SIG-M5 treated with dmso at 0.1 percent for 504 hours (cell line): ENCODE data around the gene SLC15A5.

Experiments used
- DNase-seq: peaks from one replicate; lab custom pipeline; 2025; ENCODE audit not compliant: unreplicated experiment; lab: John Stamatoyannopoulos, UW

SLC15A5 gene, protein sequence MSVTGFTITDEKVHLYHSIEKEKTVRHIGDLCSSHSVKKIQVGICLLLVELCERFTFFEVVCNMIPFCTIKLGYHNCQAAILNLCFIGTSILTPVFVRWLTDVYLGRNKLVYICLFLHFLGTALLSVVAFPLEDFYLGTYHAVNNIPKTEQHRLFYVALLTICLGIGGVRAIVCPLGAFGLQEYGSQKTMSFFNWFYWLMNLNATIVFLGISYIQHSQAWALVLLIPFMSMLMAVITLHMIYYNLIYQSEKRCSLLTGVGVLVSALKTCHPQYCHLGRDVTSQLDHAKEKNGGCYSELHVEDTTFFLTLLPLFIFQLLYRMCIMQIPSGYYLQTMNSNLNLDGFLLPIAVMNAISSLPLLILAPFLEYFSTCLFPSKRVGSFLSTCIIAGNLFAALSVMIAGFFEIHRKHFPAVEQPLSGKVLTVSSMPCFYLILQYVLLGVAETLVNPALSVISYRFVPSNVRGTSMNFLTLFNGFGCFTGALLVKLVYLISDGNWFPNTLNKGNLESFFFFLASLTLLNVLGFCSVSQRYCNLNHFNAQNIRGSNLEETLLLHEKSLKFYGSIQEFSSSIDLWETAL

DNA sequence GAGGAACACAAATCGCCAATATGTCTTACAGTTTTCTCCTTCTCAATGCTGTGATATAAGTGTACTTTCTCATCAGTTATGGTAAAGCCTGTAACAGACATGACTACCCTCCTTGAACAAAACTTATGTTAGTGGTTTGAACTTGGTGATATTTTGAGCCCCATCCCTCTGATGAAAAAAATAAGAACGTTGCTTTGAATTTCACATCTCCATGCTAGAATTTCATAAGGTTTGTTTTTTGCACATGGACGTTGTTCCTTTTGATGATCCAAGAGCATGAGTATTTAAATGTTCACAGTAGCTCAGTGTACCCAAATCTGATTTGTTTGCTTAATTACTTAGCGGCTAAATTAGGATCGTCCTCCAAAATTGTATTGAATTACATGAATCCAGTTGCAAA lies at the start of gene SLC15A5:
Gene SLC15A5, minus strand, starts transcription at position 101 of the 400 bp plus-strand sequence. Its CDS starts 0 bp downstream, at position 101.
- DNase-seq = no peak

DNA sequence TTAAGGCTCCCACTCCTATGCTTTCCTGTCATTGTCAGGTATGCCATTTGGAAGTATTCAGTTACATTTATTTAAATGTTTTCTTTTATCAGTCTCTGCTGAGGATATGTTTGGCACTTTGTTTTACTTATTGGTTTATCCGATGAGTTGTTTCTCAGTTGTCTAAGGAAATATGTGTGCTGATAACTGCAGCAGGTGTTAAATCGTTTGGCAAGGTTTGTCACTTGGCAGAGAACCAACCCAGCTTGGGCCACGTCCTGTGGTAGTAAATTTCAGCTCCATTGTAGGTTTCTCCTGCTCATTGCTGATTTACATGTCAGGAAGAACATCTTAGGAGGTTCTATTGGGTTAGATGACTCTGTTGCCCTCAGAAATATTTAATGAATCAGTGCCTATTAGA lies 47.9 kb upstream of the SLC15A5 start:
- DNase-seq = no peak

DNA sequence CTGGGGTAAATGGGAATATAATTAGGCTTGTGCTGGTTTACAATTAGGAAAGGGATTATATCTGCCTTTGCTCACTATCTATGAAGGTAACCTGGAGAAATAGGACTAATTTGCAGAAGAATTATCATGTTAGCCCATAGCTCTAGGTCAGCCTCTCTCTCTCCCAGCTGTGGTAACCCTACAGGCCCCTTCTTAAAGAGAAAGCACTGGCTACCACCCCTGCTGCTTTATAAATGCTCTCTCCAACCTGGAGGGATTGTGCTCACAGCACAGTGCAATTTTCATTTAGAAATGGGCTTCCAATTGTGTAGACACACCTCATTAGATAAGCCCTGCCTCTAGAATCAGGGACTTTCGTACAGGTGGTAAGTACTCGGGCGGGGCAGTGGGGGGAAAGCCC lies 47.3 kb upstream of the SLC15A5 start:
- no peak for DNase-seq

DNA sequence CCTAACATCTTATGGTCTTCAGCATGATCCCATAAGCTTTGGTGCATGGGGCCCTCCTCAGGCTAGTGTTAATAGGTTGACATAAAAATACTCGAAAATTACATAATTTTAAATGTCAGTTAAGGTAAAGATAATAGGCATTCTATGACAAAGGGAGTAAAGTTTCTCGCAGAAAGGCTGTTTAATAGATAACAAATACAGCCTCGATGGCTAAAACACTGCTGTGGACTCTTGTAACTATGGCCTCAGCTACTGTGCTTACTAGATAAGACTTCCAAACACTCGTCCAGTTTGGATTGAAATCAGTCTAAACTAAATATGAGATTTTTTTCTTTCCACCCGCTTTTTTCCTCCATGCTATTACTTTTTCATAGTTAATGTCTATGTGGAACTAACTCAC lies 46.8 kb upstream of the SLC15A5 start:
- no peak for DNase-seq

DNA sequence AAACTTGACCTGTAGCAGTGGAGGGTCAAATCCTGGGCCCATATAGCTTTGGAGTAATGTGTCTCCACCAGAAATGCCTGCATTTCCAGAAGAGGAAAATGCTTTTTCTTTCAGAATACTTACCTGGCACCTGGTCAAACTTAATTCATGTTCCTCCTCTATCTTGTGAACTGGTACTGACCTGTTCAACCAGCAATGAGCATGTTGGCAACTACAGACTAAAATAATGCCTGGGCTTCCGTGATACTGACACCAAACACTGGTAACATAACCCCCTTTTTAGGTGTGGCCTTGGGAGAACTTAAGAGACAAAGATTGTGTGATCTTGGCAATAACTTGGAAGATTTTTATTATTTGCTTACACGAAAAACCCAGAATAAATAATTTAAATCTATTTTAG lies 46.2 kb upstream of the SLC15A5 start:
- DNase-seq = no peak

DNA sequence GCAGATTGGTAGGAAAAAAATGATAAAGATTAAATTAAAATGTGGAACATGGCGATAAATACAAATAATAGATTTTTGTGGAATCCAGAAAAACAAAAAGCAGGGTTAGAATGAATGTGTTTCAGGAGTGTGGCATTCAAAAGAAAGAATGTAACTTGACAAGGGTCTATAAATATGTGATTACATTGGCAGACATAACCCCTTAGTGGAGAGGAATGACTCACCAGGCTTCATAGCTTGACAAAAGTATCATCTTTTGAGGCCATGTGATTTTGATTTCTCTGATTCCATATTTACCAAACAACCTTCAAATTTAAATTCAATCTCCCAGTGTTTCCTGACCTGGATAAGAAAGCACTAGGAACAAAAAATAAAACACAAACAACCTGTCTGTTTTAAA lies 45.5 kb upstream of the SLC15A5 start:
- DNase-seq = no peak

DNA sequence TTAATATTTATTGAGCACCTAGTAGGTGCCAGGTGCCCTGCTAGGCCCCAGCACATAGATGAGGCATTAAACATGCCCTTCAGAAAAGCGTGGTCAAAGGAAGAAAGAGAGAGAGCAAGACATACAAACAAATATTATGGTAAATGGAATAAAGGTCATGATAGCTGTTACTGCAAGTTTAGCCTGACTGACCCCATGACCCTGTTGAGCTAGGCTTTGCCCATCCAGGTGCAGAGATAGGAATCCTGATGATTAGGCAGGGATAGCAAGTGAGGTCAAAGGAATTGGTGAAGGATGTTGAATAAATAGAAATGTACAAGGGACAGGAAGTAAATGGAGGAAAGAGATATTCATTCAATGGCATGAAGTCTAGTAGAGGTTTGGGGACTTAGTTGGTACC lies 33.4 kb upstream of the SLC15A5 start:
- no peak for DNase-seq

DNA sequence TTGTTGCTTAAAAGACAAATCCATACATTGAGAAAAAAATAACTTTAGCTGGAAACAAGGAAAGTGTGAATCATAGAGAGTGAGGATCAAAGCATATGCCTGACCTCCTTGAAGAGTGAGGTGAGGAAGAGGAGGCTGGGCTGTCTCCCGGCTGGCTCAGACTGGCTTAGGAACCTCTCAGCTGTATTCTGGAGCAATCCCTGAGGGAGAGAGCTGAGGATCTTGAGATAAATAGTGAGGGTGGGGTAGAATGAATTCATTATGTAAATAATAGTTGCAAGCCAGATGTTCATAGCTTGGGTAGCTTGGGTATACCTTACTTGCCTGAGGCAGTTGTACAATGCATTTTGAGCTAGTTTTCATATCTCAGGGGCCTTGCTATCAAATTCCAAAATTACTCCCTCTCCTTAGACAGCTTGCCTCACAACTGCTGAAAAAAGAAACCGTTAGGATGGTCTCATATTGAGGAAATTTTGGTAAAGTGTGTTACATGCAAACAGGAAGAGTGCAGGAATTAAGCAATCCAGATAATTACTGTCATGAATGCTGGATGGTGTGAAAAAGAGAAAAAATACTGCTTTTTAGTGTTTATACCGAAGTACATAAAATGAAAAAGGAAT lies 30.5 kb upstream of the SLC15A5 start:
- peak; percentile 13 for DNase-seq

DNA sequence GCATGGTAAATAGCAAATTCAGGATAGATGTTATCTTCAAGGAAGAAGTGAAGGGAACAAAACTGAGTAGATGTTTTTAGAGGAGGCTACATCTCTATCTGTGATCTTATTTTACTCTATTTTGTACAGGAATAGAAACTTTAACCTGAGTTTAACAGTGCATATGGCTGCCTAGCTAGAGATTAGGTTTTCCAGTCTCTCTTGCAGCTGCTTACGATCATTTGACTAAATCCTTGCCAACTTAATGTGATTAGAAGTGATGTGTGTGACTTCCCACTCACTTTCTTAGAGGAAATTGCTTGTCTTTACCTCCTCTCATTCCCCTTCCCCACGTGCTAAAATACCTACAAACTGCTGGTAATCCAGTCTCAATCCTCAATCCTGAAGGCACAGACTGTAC lies 26.5 kb upstream of the SLC15A5 start:
- no peak for DNase-seq

DNA sequence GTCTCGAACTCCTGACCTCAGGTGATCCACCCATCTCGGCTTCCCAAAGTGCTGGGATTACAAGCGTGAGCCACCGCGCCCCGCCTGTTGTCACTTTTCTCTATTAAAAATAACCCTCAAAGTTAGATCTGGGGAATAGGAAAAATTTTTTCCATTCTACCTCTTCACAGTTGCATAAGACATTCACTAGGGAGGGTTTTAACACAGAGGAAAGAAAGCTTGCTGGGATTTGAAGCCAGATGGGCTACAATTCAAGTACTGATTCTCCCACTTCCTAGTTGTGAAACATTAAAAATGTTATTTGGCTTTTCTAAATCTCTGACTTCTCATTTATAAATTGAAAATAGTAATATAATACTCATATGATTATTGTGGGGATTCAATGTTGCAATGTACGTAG lies 23.3 kb upstream of the SLC15A5 start:
- DNase-seq = no peak

DNA sequence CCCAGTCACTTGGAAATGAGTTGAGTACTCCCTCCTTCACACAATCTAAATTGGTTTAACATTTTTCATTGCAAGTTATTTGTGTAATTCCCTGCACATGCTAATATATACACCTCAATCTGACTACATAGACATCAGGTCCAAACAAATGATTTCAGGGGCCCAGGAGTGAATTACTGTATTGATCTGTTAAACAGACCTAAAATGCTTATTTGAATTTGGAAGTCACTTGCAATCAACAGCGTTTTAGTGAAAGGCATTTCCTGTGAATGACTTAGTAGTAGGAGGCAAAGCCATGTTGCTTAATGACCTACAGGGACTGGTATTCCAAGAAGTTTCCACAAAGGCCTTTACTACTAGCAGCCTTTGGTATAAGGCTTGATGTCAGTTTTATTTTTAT lies 22.6 kb upstream of the SLC15A5 start:
- DNase-seq = no peak

DNA sequence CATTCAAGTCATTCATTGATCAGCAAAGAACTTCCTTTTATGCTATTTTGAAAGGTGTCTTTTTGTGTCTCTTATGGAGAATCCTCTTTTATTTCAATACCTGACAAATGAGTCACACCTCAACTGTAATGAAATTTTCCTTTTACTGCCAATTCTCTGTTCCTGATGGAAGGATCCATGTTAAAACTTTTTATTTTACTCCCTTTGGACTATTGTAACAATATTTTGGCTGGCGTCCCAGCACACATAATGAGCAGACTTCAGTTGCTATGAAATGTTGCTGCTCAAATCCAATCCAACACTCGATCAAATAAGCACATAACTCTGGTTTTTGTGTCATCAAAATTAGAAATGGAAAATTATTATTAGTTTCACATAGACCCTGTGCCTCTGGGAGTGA lies 21.9 kb upstream of the SLC15A5 start:
- DNase-seq = no peak

DNA sequence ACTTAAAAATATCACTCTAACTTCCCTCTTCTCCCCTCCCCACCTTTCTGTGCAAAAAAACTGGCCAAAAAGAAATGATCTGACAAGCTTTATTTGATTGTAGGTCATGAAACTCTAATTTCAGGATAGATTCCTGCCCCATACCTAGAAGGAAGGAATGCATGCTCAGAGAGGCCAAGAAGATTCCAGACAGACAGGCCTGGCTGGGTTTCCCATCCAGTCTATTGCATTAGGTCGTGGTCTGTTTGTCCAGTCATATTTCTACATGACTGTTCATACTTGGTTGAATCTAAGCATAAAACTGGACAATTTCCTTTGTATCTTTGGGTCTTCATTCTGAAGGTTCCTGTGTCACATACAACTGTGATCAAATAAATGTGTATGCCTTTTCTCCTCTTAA lies 20.0 kb upstream of the SLC15A5 start:
- DNase-seq = no peak

DNA sequence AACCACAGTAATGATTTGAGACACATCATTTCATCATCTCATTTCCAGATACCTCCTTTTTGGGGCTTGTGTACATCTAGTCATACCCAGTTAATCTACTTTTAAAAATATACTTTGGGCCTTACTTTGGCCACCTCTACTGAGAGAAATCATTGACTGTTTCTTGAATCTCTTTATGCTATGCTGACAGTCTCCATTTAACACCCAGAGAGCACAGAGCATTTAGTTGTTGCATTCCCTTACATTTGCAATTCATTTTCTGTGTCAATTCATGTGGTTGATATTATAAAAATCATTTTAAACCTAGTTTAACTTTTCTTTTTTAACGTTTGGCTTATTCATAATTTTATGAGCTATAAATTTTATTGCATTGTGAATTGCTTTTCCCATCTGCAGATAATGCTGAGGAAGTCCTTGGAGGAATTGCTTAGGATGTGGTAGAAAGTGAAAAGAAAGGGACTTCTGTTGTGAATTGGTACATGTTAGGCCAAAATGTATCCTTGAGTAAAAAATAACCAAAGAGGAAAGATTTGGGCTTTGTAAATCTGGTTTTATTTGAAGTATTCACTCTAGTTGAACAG lies 17.0 kb upstream of the SLC15A5 start:
- no peak for DNase-seq

DNA sequence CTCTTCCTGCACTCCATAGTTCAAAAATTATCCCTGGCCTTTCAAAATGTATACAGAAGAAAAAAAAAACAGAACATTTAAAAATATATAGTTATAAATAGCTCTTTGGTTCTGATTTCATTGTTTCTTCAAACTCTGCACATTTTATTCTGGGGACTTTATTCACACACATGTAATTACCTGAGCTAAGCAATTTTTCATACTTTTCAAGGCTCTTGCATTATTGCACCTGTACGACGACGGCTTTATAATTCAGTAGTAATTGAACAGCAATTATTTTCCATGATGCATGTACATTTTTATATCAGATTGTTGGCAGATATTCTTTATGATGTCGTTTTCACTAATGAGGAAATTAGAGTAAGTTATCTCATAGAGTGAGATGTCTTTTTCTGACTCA lies 13.5 kb upstream of the SLC15A5 start:
- no peak for DNase-seq

DNA sequence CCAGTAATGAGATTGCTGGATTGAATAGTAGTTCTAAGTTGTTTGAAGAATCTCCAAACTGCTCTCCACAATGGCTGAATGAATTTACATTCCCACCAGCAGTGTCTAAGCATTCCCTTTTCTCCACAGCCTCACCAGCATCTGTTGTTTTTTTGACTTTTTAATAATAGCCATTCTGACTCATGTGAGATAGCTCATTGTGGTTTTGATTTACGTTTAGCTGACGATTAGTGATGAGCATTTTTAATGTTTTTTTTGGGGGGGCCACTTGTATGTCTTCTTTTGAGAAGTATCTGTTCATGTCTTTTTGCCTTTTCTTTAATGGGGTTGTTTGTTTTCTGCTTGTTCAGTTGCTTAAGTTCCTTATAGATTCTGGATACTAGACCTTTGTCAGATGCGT lies 8.1 kb upstream of the SLC15A5 start:
- DNase-seq = no peak

DNA sequence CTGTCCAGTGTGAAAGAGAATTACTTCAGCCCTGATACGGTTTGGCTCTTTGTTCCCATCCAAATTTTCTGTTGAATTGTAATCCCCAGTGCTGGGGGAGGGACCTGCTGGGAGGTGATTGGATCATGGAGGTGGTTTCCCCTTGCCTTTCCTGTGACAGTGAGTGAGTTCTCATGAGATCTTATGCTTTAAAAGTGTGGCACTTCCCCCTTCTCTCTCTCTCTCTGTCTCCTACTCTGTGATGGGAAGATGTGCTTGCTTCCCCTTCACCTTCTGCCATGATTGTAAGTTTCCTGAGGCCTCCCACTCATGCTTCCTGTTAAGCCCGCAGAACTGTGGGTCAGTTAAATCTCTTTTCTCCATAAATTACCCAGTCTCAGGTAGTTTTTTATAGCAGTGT lies 5.5 kb upstream of the SLC15A5 start:
- no peak for DNase-seq

DNA sequence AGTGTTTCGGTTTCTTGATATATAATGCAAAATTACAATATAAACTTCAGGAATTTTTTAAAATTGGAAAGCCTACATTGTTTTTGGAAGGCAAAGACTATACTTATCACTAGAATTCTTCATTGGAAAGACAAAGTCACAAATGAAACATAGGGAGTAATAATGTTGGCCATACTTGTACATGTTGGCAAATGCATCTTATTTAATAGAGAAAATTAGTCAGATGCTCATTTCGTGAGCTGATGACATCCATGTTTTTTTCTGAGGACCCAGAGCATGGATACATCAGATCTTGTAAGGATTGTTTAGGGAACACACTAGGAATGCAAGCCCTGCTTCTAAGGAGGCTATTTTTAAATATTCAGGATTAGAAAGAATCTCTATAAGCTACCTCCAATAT lies 4.6 kb upstream of the SLC15A5 start:
- no peak for DNase-seq

DNA sequence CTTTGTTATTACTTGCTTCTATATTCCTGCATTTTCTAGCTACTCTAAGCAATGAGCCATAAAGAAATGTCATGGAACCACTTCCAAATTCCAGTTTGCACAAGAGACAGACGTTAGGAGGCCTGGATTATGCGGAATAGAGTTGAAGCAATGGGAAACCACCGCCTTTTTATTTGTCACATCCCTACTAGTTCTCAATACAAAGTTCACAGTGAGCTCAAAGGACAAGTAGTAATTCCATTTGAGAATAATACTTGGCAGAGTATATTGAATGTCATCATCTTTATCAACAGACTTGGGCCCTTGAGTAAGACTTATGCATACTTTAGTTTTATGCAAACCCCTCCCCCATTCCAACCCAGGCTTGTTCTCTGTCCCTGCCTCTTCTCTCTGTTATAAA lies 3.7 kb upstream of the SLC15A5 start:
- no peak for DNase-seq

DNA sequence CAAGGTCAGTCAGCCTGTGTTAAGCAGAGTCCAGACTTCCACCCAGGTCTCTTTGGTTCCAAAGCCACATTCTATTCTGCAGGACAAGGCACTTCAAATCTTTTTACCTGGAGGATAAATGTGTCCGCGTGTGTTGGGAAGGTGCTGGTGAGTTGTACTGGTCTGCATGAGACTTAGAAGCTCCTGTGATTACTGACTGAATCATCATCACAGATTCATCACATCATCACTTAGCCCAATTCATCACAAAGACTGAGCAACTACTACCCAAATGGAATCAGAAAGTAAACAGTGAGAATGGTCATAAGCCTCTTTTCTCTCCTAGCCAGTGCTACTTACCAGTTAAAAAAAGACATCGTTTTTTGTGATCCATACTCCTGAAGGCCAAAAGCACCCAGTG lies 5.3 kb downstream of the SLC15A5 start:
- no peak for DNase-seq

DNA sequence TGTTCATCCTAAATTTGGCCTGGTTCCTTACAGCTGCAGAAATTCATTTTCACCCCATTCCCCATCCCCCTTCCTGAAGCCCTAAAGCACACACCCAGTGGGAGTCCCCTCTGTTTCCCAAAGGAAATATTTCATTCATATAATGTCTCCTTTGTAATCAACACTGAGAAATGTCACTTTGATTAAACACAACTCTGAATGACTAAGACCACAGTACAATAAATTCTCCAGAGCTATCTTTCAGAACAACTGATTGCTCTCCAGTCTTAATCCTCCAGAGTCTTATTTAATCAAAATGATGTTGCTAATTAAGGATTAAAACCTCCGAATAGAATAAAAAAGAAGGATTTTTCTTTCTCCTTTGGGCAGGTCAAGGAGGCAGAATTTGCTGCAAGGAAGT lies 6.4 kb downstream of the SLC15A5 start:
- no peak for DNase-seq

DNA sequence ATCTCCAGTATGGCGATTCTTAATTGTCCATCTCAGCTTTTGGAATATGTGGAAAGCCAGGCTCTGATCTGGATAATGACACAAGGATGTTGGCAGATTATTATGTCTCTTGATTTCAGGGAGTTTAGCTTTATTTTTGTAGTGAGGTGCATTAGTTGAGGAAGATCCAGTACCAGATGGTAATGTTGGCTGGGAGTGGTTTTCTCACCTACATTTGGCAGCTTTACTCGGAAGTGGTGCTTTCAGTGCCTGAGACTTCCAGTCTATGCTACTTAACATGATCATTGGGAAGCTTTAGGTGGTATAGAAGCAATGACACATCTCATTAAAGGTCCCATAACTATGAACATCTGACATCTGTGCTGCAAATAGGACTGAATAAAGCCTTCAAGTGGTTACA lies 7.5 kb downstream of the SLC15A5 start:
- DNase-seq = no peak
